ENCODE results near the gene COBLL1.

The COBLL1 gene

DNA sequence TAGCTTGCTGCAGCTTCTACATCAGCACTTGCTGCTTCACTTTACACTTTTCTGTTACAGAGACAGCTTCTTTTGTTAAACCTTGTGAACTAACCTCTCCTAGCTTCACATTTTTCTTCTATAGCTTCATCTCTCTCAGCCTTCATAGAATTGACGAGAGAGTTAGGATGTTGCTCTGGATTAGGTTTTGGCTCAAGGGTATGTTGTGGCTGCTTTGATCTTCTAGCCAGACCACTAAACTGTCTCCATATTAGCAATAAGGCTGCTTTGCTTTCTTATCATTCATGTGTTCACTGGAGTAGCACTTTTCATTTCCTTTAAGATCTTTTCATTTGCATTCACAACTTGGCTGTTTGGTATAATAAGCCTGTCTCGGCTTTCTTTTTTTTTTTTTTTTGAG, 174.1 kb downstream of the COBLL1 start:
- Histone ChIP-seq H3K9me3 (no peaks in the 10 kb centered on the region), H3K4me3 (ENCODE audit: low read depth, low read length) (no peak overlapping the region), H3K27me3 (no peaks in the 10 kb centered on the region), H3K4me1 (no peaks in the 10 kb centered on the region), H3K36me3 (no peaks in the 10 kb centered on the region)
- no peak for DNase-seq
- TF ChIP-seq, protein P1, sequence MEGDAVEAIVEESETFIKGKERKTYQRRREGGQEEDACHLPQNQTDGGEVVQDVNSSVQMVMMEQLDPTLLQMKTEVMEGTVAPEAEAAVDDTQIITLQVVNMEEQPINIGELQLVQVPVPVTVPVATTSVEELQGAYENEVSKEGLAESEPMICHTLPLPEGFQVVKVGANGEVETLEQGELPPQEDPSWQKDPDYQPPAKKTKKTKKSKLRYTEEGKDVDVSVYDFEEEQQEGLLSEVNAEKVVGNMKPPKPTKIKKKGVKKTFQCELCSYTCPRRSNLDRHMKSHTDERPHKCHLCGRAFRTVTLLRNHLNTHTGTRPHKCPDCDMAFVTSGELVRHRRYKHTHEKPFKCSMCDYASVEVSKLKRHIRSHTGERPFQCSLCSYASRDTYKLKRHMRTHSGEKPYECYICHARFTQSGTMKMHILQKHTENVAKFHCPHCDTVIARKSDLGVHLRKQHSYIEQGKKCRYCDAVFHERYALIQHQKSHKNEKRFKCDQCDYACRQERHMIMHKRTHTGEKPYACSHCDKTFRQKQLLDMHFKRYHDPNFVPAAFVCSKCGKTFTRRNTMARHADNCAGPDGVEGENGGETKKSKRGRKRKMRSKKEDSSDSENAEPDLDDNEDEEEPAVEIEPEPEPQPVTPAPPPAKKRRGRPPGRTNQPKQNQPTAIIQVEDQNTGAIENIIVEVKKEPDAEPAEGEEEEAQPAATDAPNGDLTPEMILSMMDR (IDR thresholded peaks at IDR 0.05; ENCODE audit: low read depth, low read length): no peak

DNA sequence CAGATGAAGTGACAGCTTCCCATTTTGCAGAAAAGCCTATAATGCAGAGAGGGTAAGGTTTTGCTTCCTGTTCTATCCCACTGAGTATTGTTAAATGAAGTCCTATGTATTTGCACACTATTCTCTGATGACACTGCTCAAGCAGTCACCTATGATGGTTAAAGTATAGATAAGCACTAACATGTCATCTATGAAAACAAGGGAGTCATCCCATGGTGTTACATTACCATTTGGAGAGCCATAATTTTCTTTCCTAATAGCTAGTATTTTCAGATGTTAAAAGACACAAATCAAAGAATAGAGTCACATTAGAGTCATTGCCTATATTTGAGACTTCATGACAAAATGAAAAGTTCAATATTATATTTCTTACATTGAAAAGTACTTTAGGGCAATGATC, 177.6 kb downstream of the COBLL1 start:
- Histone ChIP-seq H3K9me3 (no peaks in the 10 kb centered on the region), H3K36me3 (no peaks in the 10 kb centered on the region), H3K4me3 (ENCODE audit: low read depth, low read length) (no peak overlapping the region), H3K4me1 (no peaks in the 10 kb centered on the region), H3K27me3 (no peaks in the 10 kb centered on the region)
- TF ChIP-seq, protein P1 (IDR thresholded peaks at IDR 0.05; ENCODE audit: low read depth, low read length): no peak
- DNase-seq: no peak

GRCh38 chr2:164662868-164663631, 178.6 kb downstream of the COBLL1 start:
- H3K27me3 ChIP-seq: no peaks in the 10 kb centered on the region
- H3K36me3 ChIP-seq: no peaks in the 10 kb centered on the region
- no peaks in the 10 kb centered on the region for H3K4me1 ChIP-seq
- H3K4me3 ChIP-seq (ENCODE audit: low read depth, low read length): no peak overlapping the region
- TF ChIP-seq, protein P1 (IDR thresholded peaks at IDR 0.05; ENCODE audit: low read depth, low read length): no peak
- no peaks in the 10 kb centered on the region for H3K9me3 ChIP-seq
- DNase-seq: no peak

- H3K4me3 ChIP-seq (ENCODE audit: low read depth, low read length): no peak overlapping the region
- DNase-seq: no peak
- no peaks in the 10 kb centered on the region for H3K4me1 ChIP-seq
- H3K9me3 ChIP-seq: no peaks in the 10 kb centered on the region
- TF ChIP-seq, protein P1 (IDR thresholded peaks at IDR 0.05; ENCODE audit: low read depth, low read length): no peak
- no peaks in the 10 kb centered on the region for H3K27me3 ChIP-seq
- no peaks in the 10 kb centered on the region for H3K36me3 ChIP-seq
These were observed 179.6 kb downstream of the COBLL1 start for GRCh38 chr2:164662066-164662465.

GRCh38 chr2:164661349-164661748, 180.3 kb downstream of the COBLL1 start:
- Histone ChIP-seq H3K36me3 (no peaks in the 10 kb centered on the region), H3K4me3 (ENCODE audit: low read depth, low read length) (no peak overlapping the region), H3K4me1 (no peaks in the 10 kb centered on the region), H3K9me3 (no peaks in the 10 kb centered on the region), H3K27me3 (no peaks in the 10 kb centered on the region)
- TF ChIP-seq, protein P1 (IDR thresholded peaks at IDR 0.05; ENCODE audit: low read depth, low read length): no peak
- no peak for DNase-seq

- Histone ChIP-seq H3K9me3 (no peaks in the 10 kb centered on the region), H3K4me3 (ENCODE audit: low read depth, low read length) (no peak overlapping the region), H3K27me3 (no peaks in the 10 kb centered on the region), H3K36me3 (no peaks in the 10 kb centered on the region), H3K4me1 (no peaks in the 10 kb centered on the region)
- no peak for DNase-seq
- TF ChIP-seq, protein P1 (IDR thresholded peaks at IDR 0.05; ENCODE audit: low read depth, low read length): no peak
These were observed 184.5 kb downstream of the COBLL1 start for GRCh38 chr2:164657129-164657528.
